Body of pancreas (tissue), 4 donors: ENCODE data around the gene GRK3. TPM values are rescaled to one million over a fixed set of nuclear protein-coding genes. Genes with fewer than 3 reads are reported as not detected.

Experiments
- ATAC-seq: fragments of 150-250 bp; one replicate; pipeline ENCODE4 v1.9.1; 2016
- DNase-seq, 4 donors: peaks; one replicate each; pipeline ENCODE4 v3.0.0-alpha.2; 2019
- H3K27ac ChIP-seq, 4 donors: fragments of 200-600 bp; sonication (generic); 1 replicate in 3 of 4; 2 replicates in 1 of 4; pipeline versions ENCODE4 v1.5.1 to v1.6.1; 2016 to 2019; ENCODE audit warnings: mild to moderate bottlenecking in 1 of 4, mixed read lengths in 1 of 4, moderate library complexity in 1 of 4
- H3K27me3 ChIP-seq, 2 donors: fragments of 200-600 bp; sonication (generic); one replicate each; pipeline ENCODE4 v1.6.0; 2016; ENCODE audit warnings: mild to moderate bottlenecking in 1 of 2
- H3K36me3 ChIP-seq, 2 donors: fragments of 200-600 bp; sonication (generic); replicated peaks in 1 of 2; 2 replicates each; pipeline ENCODE4 v1.5.1; 2016; ENCODE audit warnings: low read depth in 2 of 2; ENCODE audit not compliant: insufficient read depth in 1 of 2
- H3K4me1 ChIP-seq: fragments of 200-600 bp; sonication (generic); one replicate; pipeline ENCODE4 v1.6.0; 2016
- H3K4me3 ChIP-seq, 2 donors: fragments of 200-600 bp; sonication (generic); 1 replicate in 1 of 2; 2 replicates in 1 of 2; pipeline ENCODE4 v1.5.1; 2016 to 2019
- H3K9me3 ChIP-seq, 3 donors: fragments of 200-600 bp; sonication (generic); 1 replicate in 2 of 3; 2 replicates in 1 of 3; pipeline ENCODE4 v1.5.1; 2016
- POLR2A ChIP-seq, 3 donors: fragments of 450-650 bp; IDR thresholded peaks; one replicate each; pipeline ENCODE4 v1.6.1; 2016; ENCODE audit warnings: antibody characterized with exemption in 3 of 3, mild to moderate bottlenecking in 2 of 3
- WGBS, 2 donors: methylation state at CpG; one replicate each; pipeline ENCODE4 v1.1.5; 2017; 5-methylcytosine and 5-hydroxymethylcytosine counted together
- intact Hi-C: fragments of 100-400 bp; cut with DNase I; formaldehyde crosslinking; loops from one replicate; pipeline ENCODE4 v1.15.1; 2023
- total RNA-seq, 2 donors: library from RNA; depleted of rRNA; stranded (reverse); fragments of >200 nt; gene quantifications; one replicate each; pipeline ENCODE4 v1.1.0, GENCODE V29; 2016
- TF ChIP-seq, protein P1 (sequence below), 7 experiments: fragments of 450-650 bp in 4 of 7; fragments of 200-600 bp in 3 of 7; sonication (generic) in 3 of 7; IDR thresholded peaks; one replicate each; pipeline ENCODE4 v1.5.1; 2016 to 2019; ENCODE audit warnings: antibody characterized with exemption in 7 of 7

Gene GRK3
- total RNA-seq, 2 donors from 2014 or later = 10.4 to 10.9 TPM

DNA sequence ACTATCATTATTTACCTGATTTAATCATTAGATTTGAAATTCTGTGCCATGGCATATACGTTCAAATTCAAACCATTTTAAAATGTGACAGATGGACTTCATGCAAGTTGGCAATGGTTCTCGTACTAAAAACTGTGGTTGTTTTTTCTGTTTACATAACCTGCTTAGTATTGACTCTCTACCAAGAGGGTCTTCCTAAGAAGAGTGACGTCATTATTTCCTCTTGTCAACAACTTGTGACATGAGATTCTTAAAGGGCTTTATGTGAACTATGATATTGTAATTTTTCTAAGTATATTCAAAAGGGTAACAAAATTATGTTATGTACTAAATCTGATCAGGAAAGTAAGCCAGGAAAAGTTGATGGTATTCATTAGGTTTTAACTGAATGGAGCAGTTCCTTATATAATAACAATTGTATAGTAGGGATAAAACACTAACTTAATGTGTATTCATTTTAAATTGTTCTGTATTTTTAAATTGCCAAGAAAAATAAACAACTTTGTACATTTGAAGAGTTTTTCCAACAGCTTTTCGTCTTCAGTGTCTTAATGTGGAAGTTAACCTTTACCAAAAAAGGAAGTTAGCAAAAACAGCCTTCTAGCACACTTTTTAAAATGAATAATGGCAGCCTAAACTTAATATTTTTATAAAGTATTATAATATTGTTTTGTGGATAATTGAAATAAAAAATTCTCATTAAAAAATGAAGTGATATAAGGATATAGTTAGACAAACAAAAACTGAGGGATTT, 87.0 kb downstream of the GRK3 start:
- no peaks in the 10 kb centered on the region for H3K9me3 ChIP-seq
- H3K27ac ChIP-seq = peak overlapping the region in 1 of 4 donors; percentile 34
- no peak overlapping the region for H3K4me3 ChIP-seq
- no peak for ATAC-seq
- WGBS, 2 donors = 18 to 34% methylated on average over 4 of the region's 4 CpGs
- no peaks in the 10 kb centered on the region for H3K4me1 ChIP-seq
- H3K27me3 ChIP-seq = no peaks in the 10 kb centered on the region
- intact Hi-C loops = no loop called here
- TF ChIP-seq, protein P1, sequence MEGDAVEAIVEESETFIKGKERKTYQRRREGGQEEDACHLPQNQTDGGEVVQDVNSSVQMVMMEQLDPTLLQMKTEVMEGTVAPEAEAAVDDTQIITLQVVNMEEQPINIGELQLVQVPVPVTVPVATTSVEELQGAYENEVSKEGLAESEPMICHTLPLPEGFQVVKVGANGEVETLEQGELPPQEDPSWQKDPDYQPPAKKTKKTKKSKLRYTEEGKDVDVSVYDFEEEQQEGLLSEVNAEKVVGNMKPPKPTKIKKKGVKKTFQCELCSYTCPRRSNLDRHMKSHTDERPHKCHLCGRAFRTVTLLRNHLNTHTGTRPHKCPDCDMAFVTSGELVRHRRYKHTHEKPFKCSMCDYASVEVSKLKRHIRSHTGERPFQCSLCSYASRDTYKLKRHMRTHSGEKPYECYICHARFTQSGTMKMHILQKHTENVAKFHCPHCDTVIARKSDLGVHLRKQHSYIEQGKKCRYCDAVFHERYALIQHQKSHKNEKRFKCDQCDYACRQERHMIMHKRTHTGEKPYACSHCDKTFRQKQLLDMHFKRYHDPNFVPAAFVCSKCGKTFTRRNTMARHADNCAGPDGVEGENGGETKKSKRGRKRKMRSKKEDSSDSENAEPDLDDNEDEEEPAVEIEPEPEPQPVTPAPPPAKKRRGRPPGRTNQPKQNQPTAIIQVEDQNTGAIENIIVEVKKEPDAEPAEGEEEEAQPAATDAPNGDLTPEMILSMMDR (IDR thresholded peaks at IDR 0.05) = no peak
- TF ChIP-seq POLR2A (IDR thresholded peaks at IDR 0.05) = no peak
- H3K36me3 ChIP-seq = no peaks in the 10 kb centered on the region
- no peak for DNase-seq

GRCh38 chr22:25654676-25655075, 90.2 kb downstream of the GRK3 start:
- no peak for DNase-seq
- no peaks in the 10 kb centered on the region for H3K4me1 ChIP-seq
- no peak overlapping the region for H3K27ac ChIP-seq
- no peak overlapping the region for H3K4me3 ChIP-seq
- TF ChIP-seq, protein P1 (IDR thresholded peaks at IDR 0.05) = no peak
- intact Hi-C loops = no loop called here
- H3K36me3 ChIP-seq = no peaks in the 10 kb centered on the region
- no peaks in the 10 kb centered on the region for H3K9me3 ChIP-seq
- no peak for ATAC-seq
- no peaks in the 10 kb centered on the region for H3K27me3 ChIP-seq

GRCh38 chr22:25655371-25655935, 91.0 kb downstream of the GRK3 start:
- H3K4me1 ChIP-seq = no peaks in the 10 kb centered on the region
- DNase-seq (no peak), ATAC-seq (no peak)
- intact Hi-C loops = no loop called here
- no peaks in the 10 kb centered on the region for H3K36me3 ChIP-seq
- H3K27me3 ChIP-seq = no peaks in the 10 kb centered on the region
- no peak overlapping the region for H3K4me3 ChIP-seq
- 83 to 85% methylated on average over 4 of the region's 4 CpGs for WGBS, 2 donors
- TF ChIP-seq, protein P1 (IDR thresholded peaks at IDR 0.05) = no peak
- TF ChIP-seq POLR2A (IDR thresholded peaks at IDR 0.05) = no peak
- H3K27ac ChIP-seq = no peak overlapping the region
- no peaks in the 10 kb centered on the region for H3K9me3 ChIP-seq

DNA sequence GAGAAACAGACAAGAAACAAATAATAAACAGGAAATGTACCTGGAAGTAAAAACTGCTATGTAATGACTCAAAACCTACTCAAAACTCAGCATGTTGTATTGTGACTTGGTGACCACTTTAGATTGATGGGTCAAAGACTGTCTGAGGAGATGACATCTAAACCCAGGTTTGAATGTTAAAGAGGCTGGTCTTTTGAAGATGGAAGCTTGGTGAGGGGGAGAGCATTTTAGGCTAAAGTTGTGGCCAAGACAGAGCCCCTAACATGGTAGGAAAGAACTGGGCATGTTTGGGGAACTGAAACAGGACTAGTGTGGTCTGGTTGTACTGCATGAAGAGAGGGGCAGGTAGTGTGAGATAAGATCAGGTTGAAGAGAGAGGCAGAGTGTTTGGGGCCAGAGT, 92.2 kb downstream of the GRK3 start:
- Histone ChIP-seq H3K9me3 (no peaks in the 10 kb centered on the region), H3K27me3 (no peaks in the 10 kb centered on the region), H3K4me3 (no peak overlapping the region), H3K27ac (no peak overlapping the region), H3K4me1 (peaks cover 10% of the 10 kb centered on the region), H3K36me3 (no peaks in the 10 kb centered on the region)
- ATAC-seq (no peak), DNase-seq (no peak)
- intact Hi-C loops = no loop called here
- TF ChIP-seq, protein P1 (IDR thresholded peaks at IDR 0.05) = no peak

DNA sequence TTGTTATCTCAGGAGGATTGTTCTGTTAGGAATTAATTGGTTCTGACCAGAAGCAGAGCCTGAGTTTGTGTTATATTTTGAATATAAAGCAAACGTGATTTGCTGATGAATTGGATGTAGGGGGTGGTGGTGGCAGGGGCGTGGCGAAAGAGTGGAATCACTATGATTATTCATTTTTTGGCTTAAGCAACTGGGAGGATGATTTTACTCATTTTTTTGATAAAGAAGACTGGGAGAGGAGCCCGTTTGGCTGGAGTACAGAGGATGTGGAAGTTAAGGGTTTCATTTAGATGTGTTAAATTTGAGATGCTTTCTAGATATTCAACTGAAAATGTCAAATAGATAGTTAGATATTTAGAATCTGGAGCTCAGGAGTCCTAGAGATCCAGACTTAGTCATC, 94.2 kb downstream of the GRK3 start:
- ATAC-seq (no peak), DNase-seq (no peak)
- Histone ChIP-seq H3K27me3 (no peaks in the 10 kb centered on the region), H3K9me3 (no peaks in the 10 kb centered on the region), H3K36me3 (no peaks in the 10 kb centered on the region), H3K4me1 (peaks cover 21% of the 10 kb centered on the region), H3K4me3 (no peak overlapping the region), H3K27ac (no peak overlapping the region)
- intact Hi-C loops = no loop called here
- WGBS, 2 donors = 84 to 86% methylated on average over 4 of the region's 4 CpGs
- TF ChIP-seq, protein P1 (IDR thresholded peaks at IDR 0.05) = no peak
